C4-2B (cell line): ENCODE data around the gene ING2.

Experiments used
- H3K27ac ChIP-seq: fragments of 450-650 bp; 2 replicates; pipeline ENCODE4 v1.5.1; 2017
- CTCF ChIP-seq: fragments of 450-650 bp; conservative IDR thresholded peaks from 2 replicates; pipeline ENCODE4 v1.5.1; 2017; ENCODE audit warnings: mild to moderate bottlenecking
- ZFX ChIP-seq: fragments of 450-650 bp; IDR thresholded peaks from 2 replicates; pipeline ENCODE4 v1.6.1; 2017

Gene ING2

DNA sequence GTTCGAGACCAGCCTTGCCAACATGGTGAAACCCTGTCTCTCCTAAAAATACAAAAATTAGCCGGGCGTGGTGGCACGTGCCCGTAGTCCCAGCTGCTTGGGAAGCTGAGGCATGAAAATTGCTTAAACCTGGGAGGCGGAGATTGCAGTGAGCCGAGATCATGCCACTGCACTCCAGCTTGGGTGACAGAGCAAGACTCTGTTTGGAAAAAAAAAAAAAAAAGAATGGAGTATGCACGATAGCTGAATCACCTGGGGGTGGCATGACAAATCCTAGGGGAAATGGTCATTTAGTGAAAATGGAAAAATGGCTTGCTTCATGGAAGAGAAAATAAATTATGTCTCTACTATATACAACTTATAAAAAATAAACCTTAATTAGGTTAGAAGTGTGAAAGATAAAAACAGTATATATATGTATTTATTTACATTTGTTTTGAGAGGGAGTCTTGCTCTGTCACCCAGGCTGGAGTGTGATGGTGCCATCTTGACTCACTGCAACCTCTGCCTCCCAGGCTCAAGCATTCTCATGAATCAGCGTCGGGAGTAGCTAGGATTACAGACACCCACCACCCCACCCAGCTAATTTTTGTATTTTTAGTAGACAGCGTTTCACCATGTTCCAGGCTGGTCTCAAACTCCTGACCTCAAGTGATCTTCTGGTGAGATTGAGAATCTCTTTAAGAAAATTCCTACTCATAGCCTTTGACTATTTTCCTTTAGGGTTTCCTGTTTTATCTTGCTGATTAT lies 19.3 kb upstream of the ING2 start:
- H3K27ac ChIP-seq = no peak overlapping the region
- no peak for TF ChIP-seq CTCF
- TF ChIP-seq ZFX = no peak

DNA sequence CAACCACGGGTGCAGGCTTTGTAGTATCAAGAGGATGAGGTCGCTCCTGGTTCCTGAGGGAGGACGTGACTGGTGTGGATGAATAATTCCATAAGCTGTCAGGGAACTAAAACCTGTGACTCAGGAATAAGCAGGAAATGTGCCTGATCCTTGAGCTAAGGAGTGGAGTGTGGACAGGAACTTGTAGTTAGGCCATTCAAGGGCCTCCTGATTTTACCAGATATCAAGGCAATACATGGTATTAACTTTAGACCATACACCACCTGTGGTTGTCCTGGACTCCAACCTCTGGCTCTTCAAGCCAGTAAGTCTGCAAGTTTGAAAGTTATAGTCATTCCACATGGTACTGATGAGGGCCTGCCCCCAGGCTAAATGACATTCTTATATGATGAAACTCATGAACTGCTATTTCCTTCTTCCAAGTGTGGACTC lies 12.1 kb upstream of the ING2 start:
- no peak overlapping the region for H3K27ac ChIP-seq
- no peak for TF ChIP-seq CTCF
- no peak for TF ChIP-seq ZFX

- TF ChIP-seq CTCF (no peak), ZFX (no peak)
- no peak overlapping the region for H3K27ac ChIP-seq
Measured at GRCh38 chr4:183493246-183493645, 11.6 kb upstream of the ING2 start.

DNA sequence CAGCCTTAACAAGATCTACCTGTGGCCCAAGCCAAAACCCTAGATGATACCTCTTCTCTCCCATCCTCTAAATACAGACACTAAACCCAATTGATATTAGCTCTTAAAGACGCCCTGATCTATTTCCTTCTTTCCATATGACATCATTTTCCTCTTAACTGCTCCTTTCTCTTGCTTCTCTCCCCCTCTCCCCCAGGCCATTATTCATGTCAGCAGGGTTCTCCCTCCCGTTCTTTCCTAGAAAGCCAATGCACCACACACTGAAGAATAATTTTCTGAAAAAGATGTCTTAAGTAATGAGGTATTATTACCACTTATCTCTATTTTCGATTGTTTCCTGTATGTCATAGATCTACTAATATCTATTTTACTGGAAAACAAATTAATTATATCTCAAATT lies 9.7 kb upstream of the ING2 start:
- no peak overlapping the region for H3K27ac ChIP-seq
- TF ChIP-seq CTCF (no peak), ZFX (no peak)

- no peak overlapping the region for H3K27ac ChIP-seq
- TF ChIP-seq ZFX (no peak), CTCF (no peak)
Measured at GRCh38 chr4:183499389-183499788, 5.5 kb upstream of the ING2 start.

DNA sequence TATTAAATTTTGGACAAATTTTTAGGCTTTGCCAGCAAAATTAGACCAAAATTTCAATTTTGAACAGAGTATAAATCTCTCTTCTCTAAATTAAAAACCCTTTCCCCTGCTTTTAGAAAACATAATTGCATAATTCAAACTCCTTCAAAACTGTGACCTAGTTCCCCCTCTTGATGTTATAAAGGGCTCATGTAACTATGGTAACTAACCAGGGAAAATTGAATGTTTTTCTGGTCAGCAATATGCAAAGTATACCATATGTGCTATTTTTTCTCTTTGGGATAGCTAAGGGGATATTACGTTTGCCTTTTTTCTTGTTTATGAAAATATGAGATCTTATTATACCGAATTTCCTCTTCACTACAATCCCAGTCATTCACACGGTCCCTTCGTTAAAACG lies 5.1 kb upstream of the ING2 start:
- TF ChIP-seq ZFX = no peak
- TF ChIP-seq CTCF = no peak
- no peak overlapping the region for H3K27ac ChIP-seq

DNA sequence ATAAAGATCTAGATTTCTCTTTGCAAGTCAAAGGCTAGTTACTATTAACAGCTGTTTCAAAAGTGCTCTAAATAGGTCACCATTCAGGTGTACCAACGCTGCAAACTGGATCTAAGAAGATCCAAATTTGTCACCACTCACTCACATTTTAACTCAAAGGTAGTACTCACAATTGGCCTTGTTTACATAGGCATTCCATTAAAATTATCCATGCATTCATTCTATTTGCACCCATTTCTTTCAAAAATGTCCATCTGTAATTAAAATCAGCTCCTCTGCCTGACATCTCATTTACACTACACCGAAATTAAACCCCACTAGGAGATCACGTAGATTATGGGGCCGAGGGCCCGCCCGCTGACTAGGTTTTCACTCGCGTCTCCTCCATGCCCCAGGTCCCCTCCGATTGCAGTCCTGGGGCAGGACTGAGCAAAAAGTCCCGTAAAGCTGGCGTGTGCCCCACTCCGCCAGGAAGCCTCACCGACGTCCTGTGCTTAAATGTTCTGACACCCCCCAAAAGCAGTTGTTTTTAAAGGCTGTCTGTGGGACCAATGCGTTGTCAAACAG lies 1.3 kb upstream of the ING2 start:
- TF ChIP-seq ZFX (no peak; the same call in 1 of the 2 replicates), CTCF (no peak)

More for the DNA sequence above, 1.3 kb upstream of the ING2 start:
- peak overlapping the region; percentile 85 for H3K27ac ChIP-seq
